Measurements from ENCODE around the gene MCIDAS.

MCIDAS gene

GRCh38 chr5:55222092-55222984 lies 4.8 kb downstream of the MCIDAS start:
- DNase-seq = no peak

- DNase-seq = peak; percentile 28
These were observed 6.5 kb downstream of the MCIDAS start for GRCh38 chr5:55220433-55221185.

GRCh38 chr5:55219770-55220169 lies 7.3 kb downstream of the MCIDAS start:
- no peak for DNase-seq

- no peak for DNase-seq
These were observed 8.1 kb downstream of the MCIDAS start for GRCh38 chr5:55218967-55219366.

- DNase-seq = no peak
These were observed 15.8 kb downstream of the MCIDAS start for GRCh38 chr5:55211184-55211874.

GRCh38 chr5:55205001-55205400 lies 22.1 kb downstream of the MCIDAS start:
- DNase-seq = no peak

GRCh38 chr5:55191165-55191564 lies 36.0 kb downstream of the MCIDAS start:
- no peak for DNase-seq

- no peak for DNase-seq
These were observed 38.2 kb downstream of the MCIDAS start for GRCh38 chr5:55188656-55189540.

GRCh38 chr5:55187370-55187769 lies 39.7 kb downstream of the MCIDAS start:
- no peak for DNase-seq

GRCh38 chr5:55180016-55180415 lies 47.1 kb downstream of the MCIDAS start:
- DNase-seq = no peak

- DNase-seq = no peak
These were observed 50.0 kb downstream of the MCIDAS start for GRCh38 chr5:55177078-55177477.

- peak; percentile 48 for DNase-seq
These were observed 50.8 kb downstream of the MCIDAS start for GRCh38 chr5:55176176-55176818.

- DNase-seq = no peak
These were observed 51.3 kb downstream of the MCIDAS start for GRCh38 chr5:55175781-55176175.

GRCh38 chr5:55173687-55174230 lies 53.4 kb downstream of the MCIDAS start:
- DNase-seq = no peak

GRCh38 chr5:55172937-55173686 lies 54.0 kb downstream of the MCIDAS start, which contains the start of gene CDC20B:
Gene CDC20B, minus strand, starts transcription at chr5:55173177. Its CDS starts 177 bp downstream, at chr5:55173000.
- peak; percentile 85 for DNase-seq

- peak; percentile 54 for DNase-seq
These were observed 54.8 kb downstream of the MCIDAS start for GRCh38 chr5:55172051-55172899.

- DNase-seq = no peak
These were observed 55.6 kb downstream of the MCIDAS start for GRCh38 chr5:55171471-55171870.

All from stimulated activated CD4-positive, alpha-beta T cell treated with anti-CD3 and anti-CD28 coated beads, Interleukin-15, amount 100 ng/mL, for 24 hours (primary cell).